ENCODE measurements around the gene ARL4A. TPM values are rescaled to one million over a fixed set of nuclear protein-coding genes. Genes with fewer than 3 reads are reported as not detected.
"Not testable (repeated sequence)": the region's sequence is repeated elsewhere in the genome, so short reads cannot be mapped to it uniquely, and the experiment has no call there.

Gene ARL4A
- total RNA-seq, 1 donor from 2014 or later: 58.2 TPM

DNA sequence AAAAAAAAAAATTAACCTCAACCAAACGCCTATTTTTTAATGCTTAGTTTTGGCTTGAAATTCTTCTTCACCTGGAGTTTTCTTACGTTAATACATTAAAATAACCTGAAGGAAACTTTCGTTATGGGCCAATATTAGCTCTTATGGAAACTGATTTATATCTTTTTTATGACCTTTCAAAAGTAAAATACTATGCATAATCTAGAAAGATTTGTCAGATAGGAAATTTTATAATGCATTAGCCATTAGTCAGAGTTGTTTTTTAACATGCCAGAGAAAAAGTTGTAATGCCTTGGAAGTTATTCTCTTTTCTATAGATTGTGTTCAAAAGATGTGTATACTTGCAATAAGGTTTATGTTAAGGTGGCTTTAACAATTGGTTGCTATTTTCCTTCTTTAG lies 34.3 kb upstream of the ARL4A start:
- Histone ChIP-seq H3K27ac (no peak overlapping the region), H3K27me3 (no peaks in the 10 kb centered on the region), H3K9me3 (no peaks in the 10 kb centered on the region), H3K4me1 (peaks cover 3% of the 10 kb centered on the region), H3K36me3 (no peaks in the 10 kb centered on the region), H3K4me3 (no peak overlapping the region)
- TF ChIP-seq POLR2AphosphoS5 (IDR thresholded peaks at IDR 0.05; ENCODE audit: insufficient read depth in 1 of 2, low read depth in 1 of 2): no peak
- TF ChIP-seq POLR2A (IDR thresholded peaks at IDR 0.05): no peak
- TF ChIP-seq, protein P1, sequence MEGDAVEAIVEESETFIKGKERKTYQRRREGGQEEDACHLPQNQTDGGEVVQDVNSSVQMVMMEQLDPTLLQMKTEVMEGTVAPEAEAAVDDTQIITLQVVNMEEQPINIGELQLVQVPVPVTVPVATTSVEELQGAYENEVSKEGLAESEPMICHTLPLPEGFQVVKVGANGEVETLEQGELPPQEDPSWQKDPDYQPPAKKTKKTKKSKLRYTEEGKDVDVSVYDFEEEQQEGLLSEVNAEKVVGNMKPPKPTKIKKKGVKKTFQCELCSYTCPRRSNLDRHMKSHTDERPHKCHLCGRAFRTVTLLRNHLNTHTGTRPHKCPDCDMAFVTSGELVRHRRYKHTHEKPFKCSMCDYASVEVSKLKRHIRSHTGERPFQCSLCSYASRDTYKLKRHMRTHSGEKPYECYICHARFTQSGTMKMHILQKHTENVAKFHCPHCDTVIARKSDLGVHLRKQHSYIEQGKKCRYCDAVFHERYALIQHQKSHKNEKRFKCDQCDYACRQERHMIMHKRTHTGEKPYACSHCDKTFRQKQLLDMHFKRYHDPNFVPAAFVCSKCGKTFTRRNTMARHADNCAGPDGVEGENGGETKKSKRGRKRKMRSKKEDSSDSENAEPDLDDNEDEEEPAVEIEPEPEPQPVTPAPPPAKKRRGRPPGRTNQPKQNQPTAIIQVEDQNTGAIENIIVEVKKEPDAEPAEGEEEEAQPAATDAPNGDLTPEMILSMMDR (IDR thresholded peaks at IDR 0.05): no peak
- DNase-seq (ENCODE audit: extremely low spot score in 2 of 2): no peak
- intact Hi-C loops (cut with DNase I): no loop called here

GRCh38 chr7:12653518-12653917 lies 33.9 kb upstream of the ARL4A start:
- H3K9me3 ChIP-seq: no peaks in the 10 kb centered on the region
- no peak overlapping the region for H3K27ac ChIP-seq
- TF ChIP-seq POLR2A (IDR thresholded peaks at IDR 0.05) (no peak), POLR2AphosphoS5 (IDR thresholded peaks at IDR 0.05; ENCODE audit: insufficient read depth in 1 of 2, low read depth in 1 of 2) (no peak)
- TF ChIP-seq, protein P1 (IDR thresholded peaks at IDR 0.05): no peak
- intact Hi-C loops (cut with DNase I): no loop called here
- H3K36me3 ChIP-seq: no peaks in the 10 kb centered on the region
- H3K27me3 ChIP-seq: no peaks in the 10 kb centered on the region
- no peak for DNase-seq (ENCODE audit: extremely low spot score in 2 of 2)
- no peak overlapping the region for H3K4me3 ChIP-seq
- peaks cover 3% of the 10 kb centered on the region for H3K4me1 ChIP-seq

DNA sequence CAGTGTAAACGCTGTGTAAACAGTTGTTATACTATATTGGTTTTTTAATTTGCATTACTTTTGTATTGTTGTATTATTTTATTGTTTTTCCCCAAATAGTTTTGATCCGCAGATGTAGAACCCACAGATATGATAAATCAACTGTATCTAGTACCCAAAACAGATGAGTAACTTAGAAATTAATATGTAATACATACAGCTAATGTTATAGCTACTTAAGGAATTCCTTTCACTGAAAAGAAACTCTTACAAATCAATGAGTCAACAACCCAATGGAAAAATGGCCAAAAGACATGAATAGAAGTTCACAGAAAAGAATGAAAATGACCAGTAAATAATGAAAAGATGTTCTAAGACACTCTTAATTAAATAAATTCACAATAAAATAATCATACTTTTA lies 32.3 kb upstream of the ARL4A start:
- Histone ChIP-seq H3K36me3 (no peaks in the 10 kb centered on the region), H3K4me3 (no peak overlapping the region), H3K27me3 (no peaks in the 10 kb centered on the region), H3K9me3 (no peaks in the 10 kb centered on the region), H3K27ac (no peak overlapping the region), H3K4me1 (peaks cover 3% of the 10 kb centered on the region)
- intact Hi-C loops (cut with DNase I): no loop called here
- no peak for DNase-seq (ENCODE audit: extremely low spot score in 2 of 2)
- TF ChIP-seq, protein P1 (IDR thresholded peaks at IDR 0.05): no peak
- no peak for TF ChIP-seq POLR2AphosphoS5 (IDR thresholded peaks at IDR 0.05; ENCODE audit: insufficient read depth in 1 of 2, low read depth in 1 of 2)
- no peak for TF ChIP-seq POLR2A (IDR thresholded peaks at IDR 0.05)

DNA sequence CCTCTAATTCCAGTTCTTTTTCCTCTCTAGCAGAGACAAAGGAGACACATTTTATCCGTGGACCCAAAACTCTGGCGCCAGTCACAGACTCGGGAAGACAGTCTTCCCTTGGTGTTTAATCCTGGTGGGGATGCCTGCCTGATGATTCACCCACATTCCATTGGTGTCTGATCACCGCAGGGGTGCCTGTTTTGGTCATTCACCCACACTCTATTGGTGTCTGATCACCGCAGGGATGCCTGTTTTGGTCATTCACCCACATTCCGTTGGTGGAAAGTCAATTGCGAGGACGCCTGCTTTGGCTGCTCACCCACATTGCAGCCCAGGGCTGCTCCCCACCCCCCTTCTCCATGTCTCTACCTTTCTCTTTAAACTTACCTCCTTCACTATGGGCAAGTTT lies 27.0 kb upstream of the ARL4A start:
- H3K9me3 ChIP-seq; DNase-seq (ENCODE audit: extremely low spot score in 2 of 2); H3K27ac ChIP-seq; H3K4me3 ChIP-seq; intact Hi-C loops (cut with DNase I); H3K36me3 ChIP-seq; H3K4me1 ChIP-seq; H3K27me3 ChIP-seq: not testable (repeated sequence)

DNA sequence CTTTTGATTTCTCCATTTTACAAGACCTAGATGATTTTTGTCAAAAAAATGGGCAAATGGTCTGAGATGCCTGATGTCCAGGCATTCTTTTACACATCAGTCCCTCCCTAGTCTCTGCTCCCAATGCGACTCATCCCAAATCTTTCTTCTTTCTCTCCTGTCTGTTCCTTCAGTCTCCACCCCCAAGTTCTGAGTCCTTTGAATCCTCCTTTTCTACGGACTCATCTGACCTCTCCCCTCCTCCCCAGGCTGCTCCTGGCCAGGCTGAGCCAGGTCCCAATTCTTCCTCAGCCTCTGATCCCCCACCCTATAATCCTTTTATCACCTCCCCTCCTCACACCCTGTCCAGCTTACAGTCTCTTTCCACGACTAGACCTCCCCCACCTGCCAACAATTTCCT lies 26.4 kb upstream of the ARL4A start:
- intact Hi-C loops (cut with DNase I); DNase-seq (ENCODE audit: extremely low spot score in 2 of 2); H3K4me3 ChIP-seq; H3K27ac ChIP-seq; H3K36me3 ChIP-seq; H3K9me3 ChIP-seq; H3K27me3 ChIP-seq; H3K4me1 ChIP-seq: not testable (repeated sequence)

GRCh38 chr7:12661581-12661980 lies 25.9 kb upstream of the ARL4A start:
- DNase-seq (ENCODE audit: extremely low spot score in 2 of 2): no peak
- no peaks in the 10 kb centered on the region for H3K36me3 ChIP-seq
- H3K27ac ChIP-seq: no peak overlapping the region
- intact Hi-C loops (cut with DNase I): no loop called here
- no peak for TF ChIP-seq POLR2A (IDR thresholded peaks at IDR 0.05)
- TF ChIP-seq, protein P1 (IDR thresholded peaks at IDR 0.05): no peak
- TF ChIP-seq POLR2AphosphoS5 (IDR thresholded peaks at IDR 0.05; ENCODE audit: insufficient read depth in 1 of 2, low read depth in 1 of 2): no peak
- H3K9me3 ChIP-seq: no peaks in the 10 kb centered on the region
- H3K27me3 ChIP-seq: no peaks in the 10 kb centered on the region
- no peaks in the 10 kb centered on the region for H3K4me1 ChIP-seq
- H3K4me3 ChIP-seq: no peak overlapping the region

All from vagina (tissue), 2 donors.